GM10248 (cell line): ENCODE data around the gene DRG2.

Source experiments
- CTCF ChIA-PET: fragments of 300-600 bp; sonication (Branson Sonifier 250); formaldehyde crosslinking; extraction: SDS; loops from one replicate; lab custom pipeline; 2021; ENCODE audit warnings: antibody characterized with exemption; lab: Yijun Ruan, JAX
- POLR2A ChIA-PET: fragments of 350-650 bp; sonication (Branson Sonifier 250); formaldehyde crosslinking; extraction: SDS; loops from one replicate; lab custom pipeline; 2020; ENCODE audit warnings: antibody characterized with exemption; lab: Yijun Ruan, JAX
- DNase-seq: peaks from one replicate; pipeline ENCODE4 v3.0.0; 2012; ENCODE audit errors: extremely low spot score
- CTCF ChIP-seq: IDR thresholded peaks from 2 replicates; pipeline ENCODE4 v1.5.1; 2012; ENCODE audit warnings: mild to moderate bottlenecking, low read depth; ENCODE audit errors: extremely low read depth, missing control alignments, control extremely low read depth

The DRG2 gene

GRCh38 chr17:18148586-18148985, 60.8 kb downstream of the DRG2 start:
- POLR2A ChIA-PET, result no interaction called here
- no peak for TF ChIP-seq CTCF
- CTCF ChIA-PET, result interaction anchor here (1.3 to 3.9 kb wide), 3 partner anchors 8 to 35 kb away, joined by 3 to 16 read pairs (median 7); partner anchors contain the start of gene ALKBH5
- no peak for DNase-seq

GRCh38 chr17:18151290-18151689, 63.5 kb downstream of the DRG2 start:
- no peak for DNase-seq
- no peak for TF ChIP-seq CTCF
- ChIA-PET POLR2A (no interaction called here), CTCF (interaction anchor here (1.0 to 3.9 kb wide), 2 partner anchors 10 to 27 kb away, joined by 3 to 16 read pairs; no protein-coding TSS in a partner anchor)

GRCh38 chr17:18155179-18155578, 67.4 kb downstream of the DRG2 start:
- ChIA-PET POLR2A (no interaction called here), CTCF (interaction anchor here (0.9 to 4.8 kb wide), 4 partner anchors 13 to 23 kb away, joined by 3 to 41 read pairs (median 4); no protein-coding TSS in a partner anchor)
- TF ChIP-seq CTCF, result no peak
- no peak for DNase-seq

- no peak for TF ChIP-seq CTCF
- CTCF ChIA-PET, result interaction anchor here (0.9 to 4.8 kb wide), 3 partner anchors 12 to 22 kb away, joined by 3 to 41 read pairs (median 3); no protein-coding TSS in a partner anchor
- POLR2A ChIA-PET, result no interaction called here
- DNase-seq, result no peak
Measured at GRCh38 chr17:18156171-18156975, 68.6 kb downstream of the DRG2 start.

GRCh38 chr17:18156976-18157280, 69.2 kb downstream of the DRG2 start:
- no peak for DNase-seq
- ChIA-PET CTCF (no interaction called here), POLR2A (no interaction called here)
- TF ChIP-seq CTCF, result no peak
